Endothelial cell of umbilical vein (primary cell): Measurements from ENCODE around the gene CNRIP1. TPM values are rescaled to one million over a fixed set of nuclear protein-coding genes. Genes with fewer than 3 reads are reported as not detected.

Experiments used
- BruUV-seq: library from RNA; stranded (reverse); fragments of 400-500 nt; replicated peaks from 2 replicates; lab custom pipeline; 2021; lab: Mats Ljungman, UMichigan
- CTCF ChIA-PET: fragments of 300-600, 350-600 bp; sonication (Branson Sonifier 250); formaldehyde crosslinking; loops from one replicate; lab custom pipeline; 2021; ENCODE audit warnings: antibody characterized with exemption, inconsistent platforms; lab: Charles Lee
- POLR2A ChIA-PET: fragments of 300-600, 350-600 bp; sonication (Branson Sonifier 250); formaldehyde crosslinking; loops from one replicate; lab custom pipeline; 2021; ENCODE audit warnings: antibody characterized with exemption, inconsistent platforms; lab: Charles Lee
- DNase-seq: peaks from one replicate; pipeline ENCODE4 v3.0.0-alpha.2; 2011; ENCODE audit warnings: low read depth, low spot score
- FAIRE-seq: peaks from 2 replicates; lab custom pipeline; 2011; peaks lifted over from hg19 to GRCh38; lab: Jason Lieb, UNC
- H2AFZ ChIP-seq: 2 replicates; pipeline ENCODE4 v1.6.0; 2012; ENCODE audit warnings: low read depth, low read length, control low read depth, inconsistent platforms
- H3K27ac ChIP-seq: 2 replicates; pipeline ENCODE4 v1.5.1; 2011; ENCODE audit warnings: low read depth, mild to moderate bottlenecking, control low read depth, low read length, moderate library complexity; ENCODE audit not compliant: insufficient read depth
- H3K27me3 ChIP-seq, 2 experiments: 2 replicates each; pipeline versions ENCODE4 v1.6.0 to v1.6.1; 2011; ENCODE audit warnings: low read length in 2 of 2, mixed read lengths in 1 of 2; ENCODE audit not compliant: control insufficient read depth in 2 of 2, insufficient read depth in 2 of 2
- H3K36me3 ChIP-seq, 2 experiments: 2 replicates in 1 of 2; 3 replicates in 1 of 2; pipeline ENCODE4 v1.5.1; 2011; ENCODE audit warnings: low read length in 2 of 2, mild to moderate bottlenecking in 1 of 2, moderate library complexity in 1 of 2; ENCODE audit not compliant: control insufficient read depth in 2 of 2, insufficient read depth in 2 of 2; ENCODE audit errors: extremely low read depth in 1 of 2
- H3K4me1 ChIP-seq: 3 replicates; pipeline ENCODE4 v1.5.1; 2011; ENCODE audit warnings: mild to moderate bottlenecking, low read length; ENCODE audit not compliant: control insufficient read depth, insufficient read depth; ENCODE audit errors: extremely low read depth
- H3K4me2 ChIP-seq: 2 replicates; pipeline ENCODE4 v1.6.1; 2011; ENCODE audit warnings: low read length, control low read depth, mixed read lengths; ENCODE audit not compliant: insufficient read depth
- H3K4me3 ChIP-seq, 3 experiments: fragments of 200-600 bp in 1 of 3; sonication (generic), shearing (Covaris generic) in 1 of 3; replicated peaks in 1 of 3; 2 replicates each; pipeline ENCODE4 v1.5.1; 2011 to 2016; ENCODE audit warnings: control low read depth in 3 of 3, low read length in 3 of 3, mild to moderate bottlenecking in 2 of 3, inconsistent platforms in 1 of 3, low read depth in 1 of 3, moderate library complexity in 1 of 3; ENCODE audit not compliant: insufficient read depth in 1 of 3
- H3K79me2 ChIP-seq: 2 replicates; pipeline ENCODE4 v1.6.0; 2012; ENCODE audit warnings: low read length, inconsistent platforms; ENCODE audit not compliant: control insufficient read depth, insufficient read depth
- H3K9ac ChIP-seq: replicated peaks from 2 replicates; pipeline ENCODE3; 2011; ENCODE audit warnings: low read length, control low read depth; ENCODE audit not compliant: insufficient read depth; ENCODE audit errors: extremely low read depth
- H3K9me1 ChIP-seq: replicated peaks from 3 replicates; pipeline ENCODE4 v1.6.0; 2011; ENCODE audit warnings: mild to moderate bottlenecking, low read length; ENCODE audit not compliant: control insufficient read depth, insufficient read depth; ENCODE audit errors: extremely low read depth
- H3K9me3 ChIP-seq: replicated peaks from 2 replicates; pipeline ENCODE4 v1.5.1; 2012; ENCODE audit warnings: low read length, inconsistent platforms; ENCODE audit not compliant: control insufficient read depth, insufficient read depth
- H4K20me1 ChIP-seq: replicated peaks from 2 replicates; pipeline ENCODE3; 2011; ENCODE audit warnings: mild to moderate bottlenecking, low read length; ENCODE audit not compliant: control insufficient read depth, insufficient read depth; ENCODE audit errors: extremely low read depth
- CTCF ChIP-seq, 2 donors: IDR thresholded peaks; 1 replicate in 1 of 2; 2 replicates in 1 of 2; pipeline ENCODE4 v1.5.1; 2011; ENCODE audit warnings: low read length in 2 of 2, mild to moderate bottlenecking in 2 of 2, moderate library complexity in 2 of 2, control low read depth in 1 of 2, inconsistent platforms in 1 of 2, low read depth in 1 of 2; ENCODE audit not compliant: insufficient read depth in 1 of 2; ENCODE audit errors: extremely low read depth in 1 of 2
- EZH2 ChIP-seq: IDR thresholded peaks from 2 replicates; pipeline ENCODE4 v1.6.1; 2012; ENCODE audit warnings: borderline replicate concordance, low read depth, mild to moderate bottlenecking, moderate library complexity, low read length, inconsistent platforms; ENCODE audit not compliant: severe bottlenecking
- FOS ChIP-seq: IDR thresholded peaks from 2 replicates; pipeline ENCODE4 v1.6.1; 2011; ENCODE audit warnings: mild to moderate bottlenecking, low read length, moderate library complexity, borderline replicate concordance; ENCODE audit not compliant: insufficient read depth
- GATA2 ChIP-seq: IDR thresholded peaks from 2 replicates; pipeline ENCODE4 v1.7.0; 2011; ENCODE audit warnings: low read depth, mild to moderate bottlenecking, moderate library complexity, mixed read lengths, low read length; ENCODE audit not compliant: insufficient read length, insufficient read depth
- JUN ChIP-seq: IDR thresholded peaks from 2 replicates; pipeline ENCODE4 v1.6.1; 2011; ENCODE audit warnings: borderline replicate concordance, low read depth; ENCODE audit not compliant: insufficient read length, insufficient read depth
- MYC ChIP-seq: IDR thresholded peaks from one replicate; pipeline ENCODE4 v1.6.1; 2011; ENCODE audit warnings: mild to moderate bottlenecking, low read depth, low read length
- POLR2A ChIP-seq: IDR thresholded peaks from 2 replicates; pipeline ENCODE4 v1.6.1; 2012; ENCODE audit warnings: low read depth, mild to moderate bottlenecking, control low read depth, low read length
- POLR2AphosphoS5 ChIP-seq: IDR thresholded peaks from 2 replicates; pipeline ENCODE4 v1.6.1; 2012; ENCODE audit warnings: low read depth, mild to moderate bottlenecking, control low read depth, low read length, moderate library complexity; ENCODE audit not compliant: insufficient read depth
- dilution Hi-C: fragments of 300-500 bp; cut with MboI; formaldehyde crosslinking; loops from one replicate; pipeline ENCODE4 v1.15.0; 2019; ENCODE audit warnings: low sequenced_read_pairs; ENCODE audit not compliant: extremely low pct_ligation_motif_present
- intact Hi-C: fragments of 100-400 bp; cut with micrococcal nuclease; formaldehyde crosslinking; loops from one replicate; pipeline ENCODE4 v1.10.0; 2022
- polyA plus RNA-seq, 4 experiments: library from polyadenylated mRNA; depleted of rRNA in 3 of 4; stranded (reverse) in 3 of 4; unstranded in 1 of 4; fragments of >200 nt; gene quantifications; 2 replicates each; pipeline versions ENCODE4 v1.2.1 to v1.2.3, GENCODE V29; 2011 to 2012; ENCODE audit warnings: missing spikeins in 1 of 4
- total RNA-seq: library from RNA; stranded (reverse); gene quantifications from 2 replicates; pipeline ENCODE4 v1.2.3, GENCODE V29; 2021
- TF ChIP-seq, protein P1 (sequence below): IDR thresholded peaks from 2 replicates; pipeline ENCODE4 v1.6.1; 2011; ENCODE audit not compliant: insufficient read depth, insufficient read length

The CNRIP1 gene
- total and polyA plus RNA-seq, 2 donors (not counting 3 experiments of a cell fraction or from before 2014, with no cell fraction given) = 74.6 to 98.9 TPM

DNA sequence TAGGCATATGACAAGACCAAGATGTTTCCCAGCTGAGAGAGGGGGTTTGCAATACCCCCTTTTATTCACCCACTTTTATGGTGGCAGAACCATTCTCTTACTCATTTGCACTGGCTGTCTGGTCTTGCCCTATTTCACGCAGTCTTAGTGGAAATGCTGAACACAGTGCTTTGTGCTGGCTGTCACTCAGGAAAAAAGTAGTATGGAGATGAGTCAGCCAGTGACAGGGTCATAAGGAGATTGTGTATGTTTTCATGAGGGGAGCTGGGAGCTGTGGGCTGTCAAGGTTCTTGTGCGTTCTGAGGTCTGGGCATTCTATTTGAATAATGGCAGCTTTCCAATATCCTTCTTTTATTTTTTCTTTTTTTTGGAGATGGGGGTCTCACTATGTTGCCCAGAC is 10.9 kb upstream of the CNRIP1 start:
- dilution Hi-C loops (no loop called here), intact Hi-C loops (no loop called here)
- Histone ChIP-seq H3K4me1 (no peaks in the 10 kb centered on the region), H3K4me2 (no peak overlapping the region), H3K9ac (no peak overlapping the region), H3K4me3 (no peak overlapping the region), H3K9me3 (no peaks in the 10 kb centered on the region), H2AFZ (no peak overlapping the region), H4K20me1 (no peaks in the 10 kb centered on the region), H3K27me3 (no peaks in the 10 kb centered on the region), H3K27ac (no peak overlapping the region), H3K36me3 (no peaks in the 10 kb centered on the region), H3K79me2 (no peaks in the 10 kb centered on the region), H3K9me1 (no peaks in the 10 kb centered on the region)
- TF ChIP-seq POLR2A (no peak), FOS (peak; percentile 20)
- TF ChIP-seq, protein P1, sequence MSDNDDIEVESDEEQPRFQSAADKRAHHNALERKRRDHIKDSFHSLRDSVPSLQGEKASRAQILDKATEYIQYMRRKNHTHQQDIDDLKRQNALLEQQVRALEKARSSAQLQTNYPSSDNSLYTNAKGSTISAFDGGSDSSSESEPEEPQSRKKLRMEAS = no peak
- ChIA-PET POLR2A (no interaction called here), CTCF (interaction anchor here (1.0 to 2.0 kb wide), 2 partner anchors 11 to 209 kb away, joined by 4 read pairs; partner anchors contain the start of gene CNRIP1)
- DNase-seq = peak; percentile 40
- no TSS peak for BruUV-seq
- FAIRE-seq = no peak

- CTCF ChIA-PET = no interaction called here
- Histone ChIP-seq H3K36me3 (no peaks in the 10 kb centered on the region), H3K9ac (no peak overlapping the region), H3K27me3 (no peaks in the 10 kb centered on the region), H3K27ac (no peak overlapping the region), H3K4me3 (no peak overlapping the region), H2AFZ (no peak overlapping the region), H3K4me2 (no peak overlapping the region), H3K79me2 (no peaks in the 10 kb centered on the region), H3K9me1 (no peaks in the 10 kb centered on the region), H4K20me1 (no peaks in the 10 kb centered on the region), H3K4me1 (no peaks in the 10 kb centered on the region), H3K9me3 (no peaks in the 10 kb centered on the region)
- BruUV-seq = no TSS peak
- dilution Hi-C loops = no loop called here
- FAIRE-seq = no peak
- no peak for TF ChIP-seq MYC
- TF ChIP-seq EZH2 = no peak
- TF ChIP-seq CTCF (IDR thresholded peaks at IDR 0.05; ENCODE audit: extremely low read depth in 1 of 2, insufficient read depth in 1 of 2, low read depth in 1 of 2, low read length in 2 of 2) = no peak
- no peak for TF ChIP-seq POLR2AphosphoS5
- no peak for TF ChIP-seq JUN
- TF ChIP-seq POLR2A = no peak
- TF ChIP-seq, protein P1 = no peak
- TF ChIP-seq FOS = no peak
- TF ChIP-seq GATA2 = no peak
- intact Hi-C loops = no loop called here
- POLR2A ChIA-PET = no interaction called here
- no peak for DNase-seq
Observed at GRCh38 chr2:68328901-68329300, 9.2 kb upstream of the CNRIP1 start.
